GM10266 (cell line): ENCODE results near the gene STXBP1.

Experiments
- DNase-seq: peaks from one replicate; pipeline ENCODE4 v3.0.0; 2012; ENCODE audit errors: extremely low spot score
- CTCF ChIP-seq: IDR thresholded peaks from 2 replicates; pipeline ENCODE4 v1.5.1; 2012; ENCODE audit warnings: mild to moderate bottlenecking, low read depth; ENCODE audit not compliant: control insufficient read depth, insufficient read depth; ENCODE audit errors: missing control alignments

Gene STXBP1

GRCh38 chr9:127664324-127664677 lies 52.2 kb downstream of the STXBP1 start:
- DNase-seq = no peak
- TF ChIP-seq CTCF = no peak

- DNase-seq = no peak
- TF ChIP-seq CTCF = no peak
These were observed 52.8 kb downstream of the STXBP1 start for GRCh38 chr9:127664678-127665507.

GRCh38 chr9:127667127-127667844 lies 55.2 kb downstream of the STXBP1 start:
- no peak for DNase-seq
- no peak for TF ChIP-seq CTCF

GRCh38 chr9:127667906-127668305 lies 55.8 kb downstream of the STXBP1 start:
- DNase-seq = no peak
- no peak for TF ChIP-seq CTCF

GRCh38 chr9:127673234-127673633 lies 61.2 kb downstream of the STXBP1 start:
- TF ChIP-seq CTCF = no peak
- no peak for DNase-seq

GRCh38 chr9:127676638-127677037 lies 64.6 kb downstream of the STXBP1 start:
- DNase-seq = no peak
- TF ChIP-seq CTCF = no peak

GRCh38 chr9:127679506-127679905 lies 67.4 kb downstream of the STXBP1 start:
- TF ChIP-seq CTCF = no peak
- no peak for DNase-seq
